Central memory CD4-positive, alpha-beta T cell (primary cell): ENCODE data around the gene ELOVL3.
"Not testable (repeated sequence)": the region's sequence is repeated elsewhere in the genome, so short reads cannot be mapped to it uniquely, and the experiment has no call there.

ENCODE experiments used
- DNase-seq: peaks from one replicate; pipeline ENCODE4 v3.0.0; 2022

The ELOVL3 gene

DNA sequence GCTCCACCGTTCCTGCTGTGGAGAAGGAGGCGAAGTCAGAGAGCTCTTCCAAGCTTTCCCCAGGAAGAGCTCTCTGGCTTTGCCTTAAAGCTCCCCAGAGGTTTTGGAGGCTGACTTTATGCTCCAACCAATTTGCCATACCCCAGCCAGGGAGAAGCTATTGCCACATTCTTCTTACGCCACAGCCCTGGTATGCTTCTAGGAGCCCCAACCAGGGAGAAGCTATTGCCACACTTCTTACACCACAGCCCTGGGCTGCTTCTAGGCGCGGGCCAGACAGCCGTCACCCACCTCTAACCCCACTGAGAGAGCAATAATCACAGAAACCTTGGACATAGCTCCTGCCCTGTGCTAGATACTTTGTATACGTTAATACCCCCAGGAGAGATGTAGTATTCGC is 951 bp downstream of the ELOVL3 start:
- no peak for DNase-seq

- DNase-seq: peak; percentile 79
These were observed 3.7 kb downstream of the ELOVL3 start for GRCh38 chr10:102229810-102230263.

DNA sequence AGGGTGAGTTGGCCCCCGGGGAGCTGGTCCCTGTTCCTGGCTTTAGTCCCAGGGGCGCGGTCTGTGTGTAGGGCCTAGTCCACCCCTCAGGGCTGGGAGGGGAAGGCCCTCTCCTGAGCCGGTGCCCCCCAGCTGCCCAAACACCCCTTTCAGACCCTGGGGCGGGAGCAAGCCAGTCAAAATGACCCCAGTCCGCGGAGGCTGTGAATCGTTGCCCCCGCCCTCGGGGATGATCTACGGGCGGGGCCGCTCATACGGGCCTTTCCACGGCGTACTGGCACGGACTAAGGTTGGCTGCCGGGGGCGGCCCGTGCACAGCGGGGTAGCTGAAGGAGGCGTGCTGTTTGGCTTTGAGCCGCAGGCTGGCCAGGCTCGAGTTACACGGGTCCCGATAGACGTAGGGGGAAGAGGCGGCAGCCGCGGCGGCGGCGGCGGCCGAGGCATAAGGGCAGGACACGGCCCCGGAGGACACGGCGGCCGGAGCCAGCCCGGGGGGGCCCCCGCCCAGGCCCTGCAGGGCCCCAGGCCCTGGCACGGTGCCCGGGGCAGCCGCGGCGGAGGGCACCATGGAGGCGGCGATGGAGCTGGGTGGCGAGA is 4.3 kb downstream of the ELOVL3 start:
- DNase-seq: peak; percentile 18

- DNase-seq: peak; percentile 48
These were observed 4.8 kb downstream of the ELOVL3 start for GRCh38 chr10:102230861-102231356.

DNA sequence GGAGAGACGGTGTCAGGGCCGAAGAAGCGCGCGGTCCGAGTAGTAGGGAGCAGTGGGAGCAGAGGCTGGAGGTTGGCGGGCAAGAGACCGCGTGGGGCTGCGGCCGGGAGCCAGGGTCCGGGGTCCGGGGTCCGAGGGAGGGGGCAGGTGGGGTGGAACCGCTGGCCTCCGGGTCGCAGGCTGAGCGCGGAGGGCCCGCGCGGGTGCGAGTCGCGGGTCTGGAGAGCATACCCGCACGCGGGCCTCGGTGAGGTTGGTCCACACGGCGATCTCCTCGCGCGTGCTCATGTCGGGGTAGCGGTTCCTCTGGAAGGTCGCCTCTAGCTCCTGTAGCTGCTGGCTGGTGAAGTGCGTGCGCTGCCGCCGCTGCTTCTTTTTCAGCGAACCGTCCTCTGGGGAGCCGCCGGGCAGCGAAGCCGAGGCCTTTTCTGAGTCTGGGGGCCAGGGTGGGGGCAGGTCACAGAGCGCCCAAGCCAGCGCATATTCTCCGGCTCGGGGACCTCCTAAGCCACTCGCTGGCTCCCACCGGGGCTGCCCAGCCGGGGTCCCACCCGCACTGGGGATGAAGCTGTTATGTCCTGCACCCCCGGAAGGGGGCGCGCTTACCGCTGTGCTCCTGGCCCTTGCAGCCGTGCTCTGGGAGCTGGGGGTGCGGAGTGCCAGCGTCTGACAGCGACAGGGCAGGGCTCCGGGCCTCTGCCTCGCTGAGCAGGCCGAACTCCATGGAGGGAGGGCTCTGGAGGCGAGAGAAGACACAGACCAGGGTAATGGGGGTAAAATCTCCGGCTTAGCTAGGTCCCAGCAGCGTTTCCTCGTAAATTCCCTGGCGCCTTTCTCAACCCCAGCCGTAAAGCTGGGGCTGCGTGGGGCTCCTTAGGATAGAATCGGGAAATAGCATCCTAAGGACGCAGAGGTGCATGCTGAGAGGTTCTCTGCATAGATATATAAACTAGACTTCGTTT is 5.5 kb downstream of the ELOVL3 start:
- DNase-seq: peak; percentile 60

GRCh38 chr10:102233997-102234396 is 7.9 kb downstream of the ELOVL3 start:
- DNase-seq: no peak

GRCh38 chr10:102234888-102235597 is 8.9 kb downstream of the ELOVL3 start:
- DNase-seq: no peak

- no peak for DNase-seq
These were observed 9.5 kb downstream of the ELOVL3 start for GRCh38 chr10:102235598-102235920.

DNA sequence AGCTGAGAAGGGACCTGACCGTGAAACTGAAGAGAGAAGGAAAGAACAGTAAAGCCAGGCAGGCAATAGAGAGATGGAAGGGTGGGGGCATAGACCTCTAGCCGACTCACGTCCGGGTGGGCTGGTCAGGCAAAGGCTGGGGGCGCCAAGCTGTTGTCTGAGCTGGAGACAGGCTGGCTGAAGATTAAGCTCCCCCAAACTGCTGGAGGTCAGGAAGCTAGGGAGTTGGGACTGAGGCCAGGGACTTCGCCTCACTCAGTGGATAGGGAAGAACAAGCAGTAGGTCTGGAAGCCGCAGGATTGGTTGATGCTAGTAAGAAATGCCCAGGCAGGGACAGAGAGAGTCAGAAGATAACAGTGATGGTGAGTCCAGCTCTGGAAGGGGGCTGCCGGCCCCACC is 9.9 kb downstream of the ELOVL3 start:
- DNase-seq: no peak

DNA sequence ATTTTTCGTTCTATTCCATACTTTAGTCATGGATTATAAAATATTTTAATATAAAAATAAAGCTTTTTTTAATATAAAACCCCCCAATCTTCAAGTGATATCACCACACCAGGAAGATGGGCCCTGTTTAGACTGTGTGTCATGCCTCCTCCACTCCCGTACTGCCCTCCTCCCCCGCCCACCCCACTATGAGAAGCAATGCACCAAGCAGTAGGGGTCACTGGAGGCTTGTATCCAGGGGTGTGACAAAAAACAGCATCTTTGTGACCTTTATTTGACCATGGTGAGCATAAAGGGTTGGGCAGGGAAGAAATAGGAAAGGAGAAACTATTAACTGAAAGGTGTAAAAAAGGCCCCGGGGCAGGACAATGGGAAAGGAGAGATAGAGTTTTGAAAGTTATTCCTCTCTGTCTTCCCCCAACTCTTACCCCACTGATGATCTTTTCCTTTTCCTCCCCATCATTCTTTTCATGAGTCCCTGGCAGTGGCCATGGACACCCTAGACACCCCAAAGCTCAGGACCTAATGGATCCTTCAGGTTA is 11.7 kb downstream of the ELOVL3 start:
- DNase-seq: no peak

GRCh38 chr10:102240467-102241031 is 14.4 kb downstream of the ELOVL3 start:
- DNase-seq: no peak

DNA sequence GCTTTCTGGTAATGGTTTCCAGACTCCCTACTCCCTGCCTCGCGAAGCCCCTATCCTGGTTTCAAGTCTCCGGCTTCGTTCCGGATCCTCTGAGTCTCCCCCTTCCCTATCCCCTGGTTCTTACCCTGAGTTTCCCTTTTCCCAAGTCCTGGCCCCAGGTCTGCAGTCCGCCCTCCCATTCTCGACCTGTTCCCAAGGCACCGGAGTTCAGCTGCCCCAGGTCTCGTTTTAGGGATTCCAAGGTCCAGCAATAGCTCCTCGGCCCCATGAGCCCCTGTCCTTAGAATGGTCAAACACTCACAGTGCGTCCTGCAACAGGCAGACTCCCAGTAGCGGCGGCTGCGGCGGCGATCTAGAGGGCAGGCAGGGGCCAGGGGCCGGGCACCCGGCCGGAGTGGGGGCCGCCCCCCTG is 14.9 kb downstream of the ELOVL3 start:
- DNase-seq: no peak

DNA sequence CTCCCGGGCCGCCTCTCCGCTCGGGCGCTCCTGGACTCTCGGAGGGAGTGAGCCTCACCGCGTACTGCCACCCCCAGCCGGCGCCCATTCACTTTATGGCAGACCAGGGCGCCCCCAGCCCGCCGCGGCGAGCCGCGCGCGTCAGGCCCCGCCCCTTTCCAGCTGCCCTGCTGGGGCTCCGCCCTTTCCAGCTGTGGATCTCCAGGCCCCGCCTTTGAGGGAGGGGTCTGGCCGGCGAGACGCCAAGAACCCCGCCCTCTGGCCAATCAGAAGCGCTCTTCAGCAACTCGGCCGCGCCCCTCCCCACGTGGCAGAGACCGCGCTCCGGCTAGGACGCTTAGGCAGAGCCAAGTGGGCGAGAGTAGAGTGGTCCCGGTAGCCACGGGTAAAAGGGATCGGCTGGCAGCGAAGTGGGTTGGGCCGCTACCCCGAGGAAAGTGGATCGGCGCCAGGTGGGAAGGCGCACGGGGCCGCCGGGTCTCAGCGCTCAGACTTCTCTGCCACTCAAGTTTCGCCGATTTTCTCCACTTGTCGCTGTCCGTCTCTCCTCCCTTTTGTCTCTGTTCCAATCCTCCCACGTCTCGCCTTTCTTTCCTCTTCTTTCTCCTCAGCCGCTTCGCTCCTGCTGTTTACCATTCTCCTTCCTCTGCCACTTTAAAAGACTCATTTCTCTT is 15.5 kb downstream of the ELOVL3 start, which contains the start of gene PITX3:
TSS of gene PITX3 (minus strand) at position 69 of the 674 bp plus-strand sequence. CDS start 9,432 bp downstream, outside the sequence.
- peak; percentile 86 for DNase-seq

DNA sequence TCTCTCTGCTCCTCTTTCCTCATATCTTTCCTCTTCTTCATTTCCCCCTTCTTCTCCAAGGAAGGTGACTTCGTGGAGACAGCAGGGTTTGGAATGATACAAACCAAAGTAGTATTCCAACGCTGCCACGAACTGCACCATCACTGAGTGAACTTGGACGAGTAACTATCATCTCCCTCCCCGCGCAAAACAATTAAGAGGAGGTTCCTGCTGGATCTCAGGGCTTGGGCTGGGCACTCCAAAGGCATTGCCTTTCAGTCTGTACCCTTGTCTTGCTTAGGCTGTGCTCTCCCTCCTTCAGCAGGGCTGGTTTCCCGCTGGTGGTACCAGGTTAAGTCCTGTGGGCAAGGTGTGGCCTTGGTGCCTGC is 16.0 kb downstream of the ELOVL3 start:
- no peak for DNase-seq

GRCh38 chr10:102243309-102243708 is 17.2 kb downstream of the ELOVL3 start:
- DNase-seq: no peak

GRCh38 chr10:102245082-102245931 is 19.2 kb downstream of the ELOVL3 start, which contains the start of gene GBF1:
GBF1 (plus strand) TSS chr10:102245532; CDS start chr10:102258939, 13,407 bp downstream.
- DNase-seq: peak; percentile 97

DNA sequence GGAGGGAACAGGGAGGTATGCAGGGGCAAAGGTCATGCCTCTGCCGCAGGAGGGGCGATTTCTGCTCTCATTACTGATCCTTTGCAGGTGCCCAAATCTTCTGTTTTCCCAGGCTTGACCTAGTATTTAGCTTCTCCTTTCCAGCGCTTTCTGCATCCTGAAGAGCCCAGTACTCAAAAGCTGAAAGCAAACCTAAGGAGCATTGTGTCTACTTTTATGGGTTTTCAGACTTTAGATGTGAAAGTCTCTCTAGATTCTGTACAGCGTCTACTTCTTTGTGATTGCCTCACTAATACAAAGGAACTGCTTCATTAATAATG is 19.8 kb downstream of the ELOVL3 start:
- DNase-seq: no peak

- no peak for DNase-seq
These were observed 20.2 kb downstream of the ELOVL3 start for GRCh38 chr10:102246261-102246660.

DNA sequence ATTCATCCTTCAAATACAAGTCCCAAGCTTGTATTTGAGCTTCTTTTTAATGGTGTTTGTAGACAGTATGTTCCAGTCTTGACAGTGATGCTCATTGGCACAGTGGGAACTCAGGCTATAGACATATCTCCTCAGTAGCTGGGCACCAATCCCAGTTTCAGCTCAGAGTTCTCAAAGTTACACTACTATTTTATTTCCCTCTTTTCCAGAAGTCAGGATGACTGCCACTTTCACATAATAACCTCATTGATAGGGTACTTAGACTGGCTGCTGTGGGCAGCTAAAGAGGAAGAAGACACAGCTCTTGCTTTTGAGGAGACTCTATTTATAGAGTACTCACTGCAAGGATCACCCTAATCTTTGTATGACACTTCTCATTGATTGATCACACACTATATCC is 21.6 kb downstream of the ELOVL3 start:
- DNase-seq: no peak

- DNase-seq: not testable (repeated sequence)
These were observed 26.4 kb downstream of the ELOVL3 start for GRCh38 chr10:102252508-102252907.

DNA sequence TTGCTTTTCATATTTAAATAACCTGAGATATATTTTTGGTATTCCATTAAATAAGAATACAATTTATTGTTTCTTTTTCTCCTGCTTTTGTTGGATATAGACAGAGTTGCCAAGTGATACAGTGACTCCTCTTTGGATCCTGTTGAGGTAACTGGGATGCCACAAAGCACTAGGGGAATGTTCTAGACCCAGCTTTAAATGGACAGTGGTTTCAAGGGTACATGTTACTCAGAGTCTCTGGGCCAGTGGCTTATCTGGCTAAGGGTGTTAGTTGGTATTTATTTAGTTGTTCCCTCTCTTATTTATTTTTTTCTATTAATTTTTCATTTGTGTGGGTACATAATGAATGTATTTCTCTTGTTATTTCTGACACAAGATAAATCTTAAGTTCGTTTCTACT is 28.3 kb downstream of the ELOVL3 start:
- DNase-seq: no peak
